ENCODE results near the gene LHFPL3. TPM values are rescaled to one million over a fixed set of nuclear protein-coding genes. Genes with fewer than 3 reads are reported as not detected.

Gene LHFPL3
- total and polyA plus RNA-seq, 2 donors (not counting 1 experiment from before 2014, with no cell fraction given), result not detected

DNA sequence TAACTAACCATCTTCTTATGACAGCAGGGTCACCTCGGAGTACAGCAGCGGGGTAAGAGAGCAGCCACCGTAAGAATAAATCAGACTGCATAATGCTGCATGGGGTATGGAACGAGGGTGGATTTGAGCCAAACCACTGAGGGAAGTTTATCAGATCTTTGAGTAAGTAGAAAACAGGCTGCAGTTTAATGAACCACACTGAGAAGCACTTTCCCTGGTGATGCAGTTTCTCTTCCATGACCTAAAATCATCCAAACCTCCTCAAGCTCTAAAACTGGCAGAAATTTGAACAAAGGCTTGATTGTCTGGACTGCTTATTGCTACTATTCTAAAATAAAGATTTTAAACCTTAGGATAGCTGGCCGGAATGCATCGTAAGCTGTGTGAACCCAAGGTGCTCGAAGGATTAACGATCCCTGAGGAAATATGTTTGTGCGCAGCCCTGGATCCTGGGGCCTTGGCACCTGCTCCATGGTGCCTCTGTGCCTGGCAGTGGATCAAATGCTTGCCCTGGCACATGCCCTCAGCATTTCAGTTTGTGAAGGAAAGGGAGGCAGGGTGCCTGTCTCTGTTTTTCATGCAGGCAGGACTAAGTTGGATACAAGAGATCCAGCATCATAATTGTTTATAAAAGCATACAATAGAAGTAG, 322.7 kb downstream of the LHFPL3 start:
- no peaks in the 10 kb centered on the region for H3K9me3 Mint-ChIP-seq (ENCODE audit: insufficient read depth)
- no peak for ATAC-seq (ENCODE audit: low read depth)
- Histone ChIP-seq H3K4me1 (ENCODE audit: control insufficient read depth in 2 of 2, insufficient read depth in 2 of 2, low read length in 2 of 2) (no peaks in the 10 kb centered on the region), H3K36me3 (replicated peaks in 1 of 2; ENCODE audit: control extremely low read depth in 1 of 2, control insufficient read depth in 1 of 2, extremely low read depth in 1 of 2, insufficient read depth in 2 of 2, low read length in 1 of 2) (no peaks in the 10 kb centered on the region), H3K4me3 (ENCODE audit: control extremely low read depth in 1 of 5, extremely low read depth in 1 of 5, insufficient read depth in 1 of 5, low read depth in 2 of 5, low read length in 4 of 5) (no peak overlapping the region), H4K20me1 (ENCODE audit: control insufficient read depth, insufficient read depth, low read length, poor library complexity, severe bottlenecking) (no peaks in the 10 kb centered on the region), H2AFZ (ENCODE audit: insufficient read depth, low read depth, low read length, poor library complexity, severe bottlenecking) (no peak overlapping the region), H3K79me2 (ENCODE audit: control insufficient read depth, insufficient read depth, low read length) (no peaks in the 10 kb centered on the region), H3K27ac (ENCODE audit: low read length in 2 of 2) (no peak overlapping the region), H3K9ac (ENCODE audit: low read length) (no peak overlapping the region), H3K9me3 (ENCODE audit: control extremely low read depth in 1 of 3, control insufficient read depth in 2 of 3, insufficient read depth in 1 of 3, low read length in 2 of 3) (no peaks in the 10 kb centered on the region), H3K4me2 (replicated peaks; ENCODE audit: low read depth, low read length, poor library complexity, severe bottlenecking) (no peak overlapping the region), H3K27me3 (replicated peaks in 1 of 4; ENCODE audit: control extremely low read depth in 1 of 4, control insufficient read depth in 3 of 4, insufficient read depth in 4 of 4, low read length in 3 of 4) (peaks cover 0 to 2% (median 0%) of the 10 kb centered on the region in 4 experiments)
- intact Hi-C loops (cut with micrococcal nuclease), result no loop called here
- WGBS (ENCODE audit: insufficient coverage), result 63% methylated on average over 7 of the region's 9 CpGs
- TF ChIP-seq EZH2 (IDR thresholded peaks at IDR 0.05; ENCODE audit: borderline replicate concordance, insufficient read depth, low read depth, low read length, poor library complexity, severe bottlenecking) (no peak), CTCF (IDR thresholded peaks at IDR 0.05) (no peak)
- POLR2A ChIA-PET, result no interaction called here
- no peak overlapping the region for H3K27ac Mint-ChIP-seq
- CTCF ChIA-PET, result no interaction called here
- no peak overlapping the region for H3K4me3 Mint-ChIP-seq
- peaks cover 14% of the 10 kb centered on the region for H3K27me3 Mint-ChIP-seq
- no peaks in the 10 kb centered on the region for H3K4me1 Mint-ChIP-seq
- DNase-seq, result no peak

DNA sequence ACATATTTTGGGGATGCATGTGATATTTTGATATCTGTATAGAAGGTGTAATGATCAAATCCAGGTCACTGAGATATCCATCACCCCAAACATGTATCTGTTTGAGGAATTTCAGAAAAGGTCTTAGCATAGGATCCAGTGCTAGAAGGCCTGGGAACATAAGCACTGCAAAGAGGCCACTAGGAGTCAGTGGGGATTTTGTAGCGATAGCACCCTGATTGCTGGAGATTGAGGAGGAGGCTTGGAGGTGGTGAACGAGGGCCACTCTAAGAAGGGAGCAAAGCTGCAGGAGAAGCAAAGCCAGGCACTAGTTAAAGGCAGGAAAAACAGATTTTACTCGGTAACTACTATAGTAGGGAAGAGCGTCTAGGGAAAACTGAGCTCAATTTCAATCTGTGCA, 324.0 kb downstream of the LHFPL3 start:
- peaks cover 12% of the 10 kb centered on the region for H3K27me3 Mint-ChIP-seq
- H3K4me2 ChIP-seq (replicated peaks; ENCODE audit: low read depth, low read length, poor library complexity, severe bottlenecking), result no peak overlapping the region
- H4K20me1 ChIP-seq (ENCODE audit: control insufficient read depth, insufficient read depth, low read length, poor library complexity, severe bottlenecking), result no peaks in the 10 kb centered on the region
- H3K4me1 ChIP-seq (ENCODE audit: control insufficient read depth in 2 of 2, insufficient read depth in 2 of 2, low read length in 2 of 2), result no peaks in the 10 kb centered on the region
- H3K27me3 ChIP-seq (replicated peaks in 1 of 4; ENCODE audit: control extremely low read depth in 1 of 4, control insufficient read depth in 3 of 4, insufficient read depth in 4 of 4, low read length in 3 of 4), result peaks cover 0 to 2% (median 0%) of the 10 kb centered on the region in 4 experiments
- no peaks in the 10 kb centered on the region for H3K4me1 Mint-ChIP-seq
- H2AFZ ChIP-seq (ENCODE audit: insufficient read depth, low read depth, low read length, poor library complexity, severe bottlenecking), result no peak overlapping the region
- TF ChIP-seq EZH2 (IDR thresholded peaks at IDR 0.05; ENCODE audit: borderline replicate concordance, insufficient read depth, low read depth, low read length, poor library complexity, severe bottlenecking) (no peak), CTCF (IDR thresholded peaks at IDR 0.05) (no peak)
- H3K9me3 Mint-ChIP-seq (ENCODE audit: insufficient read depth), result no peaks in the 10 kb centered on the region
- H3K36me3 ChIP-seq (replicated peaks in 1 of 2; ENCODE audit: control extremely low read depth in 1 of 2, control insufficient read depth in 1 of 2, extremely low read depth in 1 of 2, insufficient read depth in 2 of 2, low read length in 1 of 2), result no peaks in the 10 kb centered on the region
- H3K9me3 ChIP-seq (ENCODE audit: control extremely low read depth in 1 of 3, control insufficient read depth in 2 of 3, insufficient read depth in 1 of 3, low read length in 2 of 3), result no peaks in the 10 kb centered on the region
- H3K27ac Mint-ChIP-seq, result no peak overlapping the region
- WGBS (ENCODE audit: insufficient coverage), result 88% methylated on average over 4 of the region's 4 CpGs
- H3K4me3 ChIP-seq (ENCODE audit: control extremely low read depth in 1 of 5, extremely low read depth in 1 of 5, insufficient read depth in 1 of 5, low read depth in 2 of 5, low read length in 4 of 5), result no peak overlapping the region
- intact Hi-C loops (cut with micrococcal nuclease), result no loop called here
- H3K4me3 Mint-ChIP-seq, result no peak overlapping the region
- no peak for ATAC-seq (ENCODE audit: low read depth)
- no peak overlapping the region for H3K9ac ChIP-seq (ENCODE audit: low read length)
- no peak overlapping the region for H3K27ac ChIP-seq (ENCODE audit: low read length in 2 of 2)
- ChIA-PET POLR2A (no interaction called here), CTCF (no interaction called here)
- no peak for DNase-seq
- no peaks in the 10 kb centered on the region for H3K79me2 ChIP-seq (ENCODE audit: control insufficient read depth, insufficient read depth, low read length)

All from B cell (primary cell).